Ammon's horn (tissue), 1 donor: ENCODE measurements around the gene C1QA.

Experiments used
- DNase-seq: peaks from one replicate; pipeline ENCODE4 v3.0.0-alpha.2; 2016; ENCODE audit warnings: low spot score

C1QA gene

DNA sequence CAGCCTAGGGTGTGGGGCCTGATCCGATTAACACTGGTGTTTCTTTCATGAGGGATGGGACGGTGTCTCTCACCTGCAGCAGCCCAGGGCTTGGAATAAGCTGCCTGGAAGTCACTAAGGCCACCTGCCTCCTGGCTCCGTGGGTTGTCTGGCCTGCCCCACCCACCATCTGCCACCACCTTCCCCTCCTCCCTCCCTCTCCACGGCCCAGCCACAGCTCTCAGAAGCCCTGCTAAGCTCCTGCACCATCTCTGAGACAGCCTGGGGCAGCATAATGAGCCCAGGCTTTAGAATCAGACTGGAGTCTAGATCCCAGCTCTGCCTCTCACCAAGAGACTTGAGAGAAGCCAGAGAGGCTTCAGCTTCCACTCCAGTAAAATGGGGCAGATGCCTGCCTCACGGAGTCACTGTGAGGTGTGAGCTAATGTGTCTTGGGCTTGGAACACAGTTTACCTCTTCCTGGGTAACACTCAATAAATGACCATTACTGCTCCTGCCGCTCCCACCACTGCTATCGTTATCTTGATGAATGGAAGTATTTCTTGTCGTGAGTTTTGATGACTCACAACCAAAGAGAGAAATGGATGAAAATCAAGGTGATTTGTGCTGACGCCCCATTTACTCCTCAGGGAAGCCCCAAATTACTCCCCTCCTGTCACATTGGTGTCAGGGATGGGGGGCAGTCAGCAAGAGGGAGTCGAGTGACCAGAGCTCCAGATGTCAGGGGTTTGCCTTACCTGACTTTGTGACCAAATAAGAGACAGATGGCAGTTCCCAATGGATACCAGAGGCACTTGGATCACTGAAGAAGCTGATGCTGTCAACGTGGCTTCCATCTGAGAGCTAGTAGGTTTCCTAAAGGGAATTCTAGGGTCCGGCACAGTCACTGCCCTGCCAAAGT, 23.5 kb upstream of the C1QA start:
- DNase-seq: no peak

DNA sequence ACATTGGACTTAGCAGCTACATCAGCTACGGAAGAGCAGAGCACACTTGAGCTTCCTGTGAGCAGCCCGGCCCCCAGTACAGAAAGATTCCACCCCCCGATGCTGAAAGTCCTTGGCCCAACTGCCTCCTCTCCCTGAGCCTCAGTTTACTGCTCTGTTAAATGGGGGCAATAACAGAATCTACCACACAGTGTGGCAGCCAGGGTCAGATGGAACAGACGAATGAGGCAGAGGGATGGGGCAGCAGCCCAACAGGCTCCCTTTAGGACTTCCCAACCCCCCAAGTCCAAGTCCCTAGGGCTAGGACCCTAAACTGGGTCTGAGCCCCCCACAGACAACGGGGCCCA, 22.9 kb upstream of the C1QA start:
- DNase-seq: no peak

DNA sequence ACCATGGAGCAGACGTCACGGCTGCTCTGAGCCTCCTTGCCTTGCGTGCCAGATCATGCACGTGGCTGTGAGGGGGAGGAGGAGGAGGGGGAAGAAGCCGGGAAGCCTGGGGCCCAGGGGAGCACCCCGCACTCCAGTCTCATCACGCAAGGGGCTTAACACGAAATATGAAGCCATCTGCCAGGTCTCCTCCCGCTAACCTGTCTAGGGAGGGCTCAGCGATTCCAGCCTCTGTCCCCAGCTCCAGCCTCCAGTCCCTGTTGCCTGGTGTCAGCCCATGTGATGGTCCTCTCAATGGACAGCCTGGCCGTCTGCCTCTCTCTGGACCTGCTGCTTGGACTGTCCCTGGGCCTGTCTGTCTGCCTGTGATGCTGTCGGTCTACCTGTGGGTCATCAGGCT, 22.5 kb upstream of the C1QA start:
- no peak for DNase-seq

DNA sequence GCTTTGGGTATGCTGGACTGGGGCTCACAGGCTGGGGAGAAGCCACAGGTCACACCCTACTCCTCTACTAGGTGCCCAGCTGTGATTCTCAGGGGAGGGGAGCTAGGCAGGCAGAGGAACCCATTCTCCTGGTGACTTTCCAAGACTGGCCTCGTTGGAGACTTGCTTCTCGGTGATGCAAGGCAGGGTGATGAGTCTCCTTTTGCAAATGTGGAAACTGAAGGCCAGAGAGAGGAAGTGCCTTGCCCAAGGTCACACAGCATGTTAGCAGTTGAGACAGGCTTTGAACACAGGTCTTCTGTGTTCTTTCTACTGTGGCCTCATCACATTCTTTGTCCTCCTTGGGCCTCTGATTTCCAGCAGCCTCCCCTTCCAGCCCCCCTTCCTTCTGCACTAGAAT, 20.5 kb upstream of the C1QA start:
- no peak for DNase-seq

DNA sequence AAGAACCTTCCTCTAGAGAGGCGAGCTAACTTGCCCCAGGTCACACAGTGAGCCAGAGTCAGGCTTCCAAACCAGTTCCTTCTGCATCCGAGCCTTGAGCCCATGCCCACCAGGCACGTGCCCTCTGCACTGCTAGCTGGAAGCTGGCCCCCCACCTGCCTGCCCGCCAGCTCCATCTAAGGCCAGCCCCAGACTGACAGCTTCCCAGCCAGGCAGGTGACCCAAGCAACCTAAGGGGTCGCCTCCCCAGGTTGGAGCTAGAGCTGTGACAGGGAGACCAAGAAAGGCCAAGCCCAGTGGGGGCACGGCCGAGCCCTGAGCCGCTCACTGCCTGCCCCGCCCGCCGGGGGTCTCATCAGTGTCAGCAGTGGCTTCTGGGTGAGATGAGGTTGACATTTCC, 19.9 kb upstream of the C1QA start:
- DNase-seq: no peak

DNA sequence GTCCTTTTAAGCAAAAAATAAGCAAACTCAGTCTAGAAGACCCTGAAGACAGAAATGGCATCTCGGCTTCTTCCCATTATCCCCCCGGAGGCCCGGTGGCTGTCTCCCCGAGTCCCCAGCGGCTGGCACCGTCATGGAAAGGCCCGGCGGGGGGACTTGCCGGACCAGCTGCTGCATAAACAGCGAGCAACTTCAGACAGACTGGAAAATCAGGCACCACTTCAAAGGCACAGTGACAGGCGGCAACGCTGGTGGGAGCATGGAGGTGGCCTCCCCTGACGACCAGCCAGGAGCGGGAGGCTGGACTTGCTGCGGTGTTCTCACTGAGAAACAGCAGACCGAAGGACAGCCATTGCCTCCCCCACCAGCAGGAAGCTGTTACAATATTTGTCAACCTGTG, 18.4 kb upstream of the C1QA start:
- DNase-seq: no peak

DNA sequence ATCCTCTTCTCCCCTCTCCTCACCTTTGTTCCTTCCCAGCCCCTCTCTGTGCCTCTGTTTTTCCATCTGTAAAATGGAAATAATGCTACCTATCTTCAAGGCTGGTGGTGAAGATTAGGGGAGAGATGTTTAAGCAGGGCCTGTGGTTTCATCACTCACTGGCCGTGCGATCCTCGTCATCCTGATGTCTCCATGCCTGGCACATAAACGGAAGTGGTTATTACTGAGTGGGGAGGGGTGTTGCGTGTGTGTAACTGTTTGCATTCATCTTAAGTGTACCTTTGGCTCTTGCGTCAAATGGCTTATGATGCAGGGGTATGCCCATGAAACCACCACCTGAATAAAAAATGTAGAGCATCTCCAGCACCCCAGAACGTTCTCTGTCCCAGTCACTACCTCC, 17.2 kb upstream of the C1QA start:
- DNase-seq: no peak

DNA sequence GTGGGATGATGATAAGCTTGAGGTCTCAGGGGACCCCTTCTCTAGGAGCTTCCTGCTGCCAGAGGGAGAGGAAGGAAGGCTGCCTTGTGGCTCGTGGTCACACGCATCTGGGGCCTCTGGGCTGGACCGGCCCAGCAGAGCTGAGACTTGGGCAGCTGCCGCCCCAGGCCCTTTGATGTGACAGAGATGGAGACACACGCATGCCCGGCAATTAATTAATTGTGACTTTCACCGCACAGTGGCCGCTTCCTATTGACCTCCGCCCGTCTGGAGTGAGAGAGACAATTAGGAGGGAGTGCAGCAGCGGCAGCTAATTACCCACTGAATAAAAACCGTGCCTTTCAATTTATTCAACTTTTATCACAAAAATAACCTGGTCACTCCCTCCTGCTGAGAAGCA, 16.6 kb upstream of the C1QA start:
- DNase-seq: no peak

DNA sequence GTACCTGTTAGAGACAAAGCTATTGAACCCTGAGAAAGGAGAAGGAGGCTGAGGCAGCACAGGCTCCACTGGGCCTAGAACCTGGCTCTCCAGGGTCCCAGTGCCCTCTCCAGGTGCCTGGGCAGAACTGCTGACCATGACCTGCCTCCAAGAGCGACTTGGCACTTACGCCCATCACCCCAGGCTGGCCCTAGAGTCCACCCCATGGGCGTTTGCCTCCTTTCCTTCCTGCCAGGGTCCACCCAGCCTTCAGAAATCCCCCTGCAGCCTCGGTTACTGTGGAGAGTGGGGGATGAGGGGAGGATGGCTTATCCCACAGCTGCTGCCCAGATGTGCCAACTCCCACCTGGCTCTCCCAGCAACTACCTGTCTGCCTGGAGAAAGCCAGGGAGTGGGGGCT, 14.7 kb upstream of the C1QA start:
- no peak for DNase-seq

DNA sequence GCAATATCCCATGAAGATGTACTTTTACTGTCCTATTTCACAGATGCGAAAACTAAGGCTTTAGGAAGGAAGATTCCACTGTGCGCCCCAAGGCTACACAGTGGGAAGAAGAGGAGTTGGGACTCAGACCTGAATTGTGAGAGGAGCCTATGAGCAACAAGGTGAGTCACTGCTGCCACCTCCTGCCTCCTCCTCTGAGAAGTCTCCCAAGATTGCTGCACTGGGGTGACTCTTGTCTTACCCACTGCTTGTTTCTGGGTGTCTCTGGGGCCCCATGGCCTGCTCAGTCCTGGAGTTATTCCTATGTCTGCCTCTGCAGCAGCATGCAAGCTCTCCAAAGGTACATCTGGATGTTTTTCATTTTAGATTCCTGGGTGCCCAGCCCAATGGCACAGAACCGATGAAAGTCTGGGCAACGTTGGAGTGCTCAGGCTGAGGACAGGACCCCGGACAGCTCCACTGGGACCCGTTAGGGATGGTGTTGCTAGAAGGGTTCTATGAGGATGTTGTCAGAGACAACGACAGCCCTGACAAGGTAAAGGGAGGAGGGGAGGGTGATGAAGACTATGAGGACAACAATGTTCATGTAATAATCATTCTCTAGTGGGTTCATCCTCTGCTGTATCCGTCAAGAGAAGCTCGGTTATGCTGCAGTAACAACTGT, 11.0 kb upstream of the C1QA start:
- DNase-seq: no peak

DNA sequence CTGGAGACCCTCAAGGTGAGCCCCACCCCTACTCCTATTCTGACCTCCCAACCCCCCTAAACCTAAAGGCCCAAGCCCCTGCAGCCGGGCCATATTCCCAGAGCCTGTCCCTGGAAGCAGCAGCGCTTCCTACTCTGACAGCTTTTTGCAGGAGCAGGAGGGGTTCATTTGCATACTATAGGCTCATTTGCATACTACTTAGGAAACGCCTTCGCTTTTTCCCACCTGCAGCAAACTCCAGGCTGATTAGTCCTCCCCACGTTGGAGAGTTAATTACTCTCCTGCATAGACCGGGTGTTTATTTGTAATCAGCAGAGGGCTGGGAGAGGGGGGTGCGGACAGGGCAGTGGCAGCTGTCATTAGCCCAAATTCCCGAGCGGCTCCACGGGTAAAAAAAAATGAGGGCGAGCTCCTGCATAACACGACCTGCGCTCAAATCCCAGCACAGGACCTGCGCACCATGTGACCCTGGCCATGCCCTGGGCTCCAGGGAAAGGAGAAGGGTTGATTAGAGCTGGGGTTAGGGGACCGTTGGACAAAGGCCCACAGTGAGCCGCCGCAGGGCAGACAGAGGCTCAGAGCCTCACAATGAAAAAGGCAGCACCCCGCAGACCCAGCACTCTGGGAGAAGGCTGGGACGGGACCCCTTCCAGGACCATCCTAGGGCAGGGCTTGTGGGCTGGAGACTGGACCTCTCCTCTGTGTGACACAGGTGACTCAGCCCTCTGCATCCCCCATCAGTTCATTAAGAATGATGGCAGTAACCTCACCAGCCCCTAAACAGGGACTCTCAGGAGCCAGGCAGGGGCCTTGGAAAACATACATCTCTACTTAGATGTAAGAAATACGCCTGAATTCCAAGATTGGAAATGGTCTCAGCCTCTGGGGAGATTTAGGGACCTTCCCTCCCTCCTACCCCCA, 9.9 kb upstream of the C1QA start:
- no peak for DNase-seq

DNA sequence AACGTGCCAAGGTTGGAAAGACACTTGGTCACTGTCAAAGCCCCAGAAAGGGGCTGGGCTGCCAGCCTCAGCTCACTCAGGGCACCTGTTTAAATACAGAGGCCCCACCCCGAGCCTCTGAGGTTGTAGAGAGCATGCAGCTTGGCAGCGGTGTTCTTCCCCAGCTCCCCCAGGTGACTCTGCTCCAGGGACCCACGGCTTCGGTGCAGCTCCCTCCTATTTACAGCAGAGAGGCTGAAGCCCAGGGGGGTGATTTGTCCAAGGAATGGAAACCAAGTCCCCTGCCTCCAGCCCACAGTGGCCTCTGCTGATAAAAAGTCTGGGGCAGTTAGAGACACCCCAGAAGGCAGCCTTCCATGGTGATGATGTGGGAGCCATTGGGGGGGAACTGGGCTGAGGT, 9.1 kb upstream of the C1QA start:
- DNase-seq: no peak

DNA sequence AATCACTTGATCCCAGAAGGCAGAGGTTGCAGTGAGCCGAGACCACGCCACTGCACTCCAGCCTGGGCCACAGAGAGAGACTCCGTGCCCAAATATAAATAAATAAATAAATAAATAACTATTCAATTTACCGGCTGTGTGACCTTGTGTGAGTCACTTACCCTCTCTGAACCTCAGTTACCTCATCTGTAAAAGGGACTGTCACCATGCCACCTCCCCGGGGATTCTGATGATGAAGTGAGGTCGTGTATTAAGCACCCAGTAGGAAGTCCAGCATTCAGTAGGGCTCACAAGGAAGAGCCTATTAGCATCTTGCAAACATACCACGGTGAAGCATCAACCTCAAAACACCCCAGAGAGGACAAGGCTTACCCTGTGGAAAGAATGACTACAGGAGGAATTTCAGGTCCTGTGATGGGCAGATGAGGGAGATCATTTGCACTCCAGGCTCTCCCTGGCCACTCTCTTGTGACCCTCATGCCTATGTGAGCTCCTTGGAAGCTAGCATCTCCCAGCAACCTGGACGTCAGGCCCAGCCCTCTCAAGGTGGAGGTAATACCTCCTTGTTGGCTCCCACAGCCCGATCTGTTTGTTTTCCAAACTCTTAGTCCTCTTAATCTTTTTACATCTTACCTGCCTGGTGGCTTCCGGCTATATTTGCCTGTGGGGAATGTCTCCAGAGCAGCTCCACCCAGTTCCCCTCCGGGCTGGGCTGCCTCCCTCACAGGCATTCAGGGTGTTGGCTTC, 7.6 kb upstream of the C1QA start:
- DNase-seq: no peak

DNA sequence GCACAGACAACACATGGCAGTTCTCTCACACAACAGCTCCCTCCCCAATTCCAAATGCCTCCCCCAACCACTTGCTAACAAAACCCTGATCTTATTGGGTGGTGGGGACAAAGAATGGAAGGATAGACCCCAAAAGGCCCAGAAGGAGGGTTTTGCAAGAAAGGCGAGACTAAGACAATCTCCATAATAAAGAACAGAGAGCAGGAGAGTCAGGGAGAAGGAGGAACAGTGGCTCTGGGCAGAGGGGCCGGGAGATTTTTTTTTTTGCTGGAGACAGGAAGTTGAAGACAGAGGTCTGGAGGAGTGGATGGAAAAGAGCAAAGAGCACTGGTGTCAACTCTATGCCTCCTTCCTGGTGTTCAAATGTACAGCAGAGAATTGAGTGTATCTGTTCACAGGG, 6.5 kb upstream of the C1QA start:
- DNase-seq: no peak

DNA sequence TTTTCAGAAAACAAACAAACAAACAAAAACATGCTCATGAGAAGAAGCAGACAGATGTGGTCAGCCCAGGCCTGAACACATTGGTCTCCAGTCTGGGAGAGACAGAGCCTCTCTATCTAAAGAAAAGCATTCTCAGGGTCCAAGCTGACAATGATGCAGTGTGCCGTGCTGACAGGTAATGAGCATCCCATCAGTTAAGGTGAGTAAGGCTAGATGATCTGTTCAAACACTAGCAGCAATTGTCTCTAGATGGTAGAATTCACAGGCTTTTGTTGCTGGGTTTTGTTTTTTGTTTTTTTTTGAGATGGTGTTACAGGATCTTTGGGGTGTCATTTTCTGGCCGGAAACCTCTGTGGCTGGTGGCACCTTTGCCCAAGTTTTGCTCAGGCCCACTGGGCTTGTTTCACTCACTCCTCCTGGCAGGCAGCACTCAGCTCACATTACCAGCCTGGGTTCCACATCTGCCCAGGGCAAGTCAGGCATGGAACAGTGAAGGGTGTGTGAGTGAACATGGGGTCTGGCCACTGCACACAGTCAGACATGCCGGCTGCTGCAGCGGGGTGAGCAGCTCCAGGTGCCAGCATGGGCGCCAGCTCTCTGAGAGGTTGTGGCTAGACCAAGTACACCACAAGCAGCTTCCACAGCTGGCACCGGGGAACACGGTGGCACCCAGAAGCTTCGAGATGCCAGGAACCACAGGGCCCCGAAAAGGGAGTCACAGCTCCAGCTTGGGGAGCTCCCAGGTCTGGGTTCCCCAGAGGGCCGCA, 2.5 kb upstream of the C1QA start:
- no peak for DNase-seq

DNA sequence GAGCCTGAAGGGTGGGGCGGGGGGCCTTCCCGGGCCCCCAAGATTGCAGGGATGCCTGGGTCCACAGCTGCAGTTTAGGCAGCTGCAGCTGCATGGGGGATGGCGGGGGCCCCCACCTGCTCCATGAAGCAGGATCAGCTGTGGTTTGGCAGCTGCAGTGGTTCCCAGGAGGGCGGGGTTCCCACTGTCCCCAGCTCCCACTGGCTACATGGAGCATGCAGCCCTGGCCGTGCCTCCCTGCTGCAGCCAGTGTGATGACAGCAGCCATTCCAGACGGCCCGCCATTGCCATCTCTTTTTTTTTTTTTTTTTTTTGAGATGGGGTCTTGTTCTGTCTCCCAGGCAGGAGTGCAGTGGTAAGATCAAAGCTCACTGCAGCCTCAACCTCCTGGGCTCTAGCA, 992 bp upstream of the C1QA start:
- DNase-seq: no peak

DNA sequence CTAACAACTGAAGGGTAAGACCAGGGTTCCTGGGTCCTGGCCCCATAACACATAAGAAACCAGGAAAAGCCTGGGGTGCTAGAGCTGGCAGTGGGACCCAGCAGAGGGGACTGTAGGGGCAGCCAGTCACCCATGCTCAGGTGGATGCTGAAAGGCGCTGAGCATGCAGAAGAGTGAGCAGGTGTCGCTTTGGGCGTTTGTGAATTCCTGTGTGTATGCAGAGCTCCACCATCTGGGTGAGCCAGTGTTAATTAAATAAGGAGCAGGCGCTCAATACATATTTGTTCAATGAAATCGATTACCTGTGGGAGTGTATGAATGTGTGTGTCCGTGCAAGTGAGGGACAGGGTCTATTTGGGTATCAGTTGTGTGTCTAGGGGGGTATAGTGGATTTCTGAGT, 499 bp downstream of the C1QA start:
- DNase-seq: no peak

DNA sequence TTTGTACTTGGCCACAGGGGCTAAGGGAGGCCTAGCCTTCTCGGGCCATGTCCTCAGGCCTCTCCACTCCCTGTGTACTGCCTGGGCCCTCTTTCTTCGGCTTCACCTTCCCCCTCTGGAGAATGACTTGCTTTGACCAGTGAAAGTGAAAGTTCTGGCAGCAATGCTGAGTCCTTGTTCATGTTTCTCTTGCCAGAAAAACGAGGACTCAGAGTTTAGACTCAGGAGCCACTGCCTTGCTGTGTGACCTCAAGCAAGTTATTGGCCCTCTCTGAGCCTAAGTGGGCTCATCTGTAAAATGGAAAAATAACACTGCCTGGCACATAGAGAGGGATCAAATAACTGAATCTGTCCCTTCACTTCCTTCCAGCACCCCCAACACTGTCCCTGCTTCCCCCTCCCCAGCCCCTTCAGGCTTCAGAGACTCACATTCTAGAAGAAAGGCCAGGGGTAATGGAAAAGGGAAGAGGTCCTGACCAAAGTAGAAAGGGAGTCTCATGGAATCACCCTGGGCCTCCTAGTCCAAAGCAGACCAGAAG, 1.5 kb downstream of the C1QA start:
- DNase-seq: no peak

DNA sequence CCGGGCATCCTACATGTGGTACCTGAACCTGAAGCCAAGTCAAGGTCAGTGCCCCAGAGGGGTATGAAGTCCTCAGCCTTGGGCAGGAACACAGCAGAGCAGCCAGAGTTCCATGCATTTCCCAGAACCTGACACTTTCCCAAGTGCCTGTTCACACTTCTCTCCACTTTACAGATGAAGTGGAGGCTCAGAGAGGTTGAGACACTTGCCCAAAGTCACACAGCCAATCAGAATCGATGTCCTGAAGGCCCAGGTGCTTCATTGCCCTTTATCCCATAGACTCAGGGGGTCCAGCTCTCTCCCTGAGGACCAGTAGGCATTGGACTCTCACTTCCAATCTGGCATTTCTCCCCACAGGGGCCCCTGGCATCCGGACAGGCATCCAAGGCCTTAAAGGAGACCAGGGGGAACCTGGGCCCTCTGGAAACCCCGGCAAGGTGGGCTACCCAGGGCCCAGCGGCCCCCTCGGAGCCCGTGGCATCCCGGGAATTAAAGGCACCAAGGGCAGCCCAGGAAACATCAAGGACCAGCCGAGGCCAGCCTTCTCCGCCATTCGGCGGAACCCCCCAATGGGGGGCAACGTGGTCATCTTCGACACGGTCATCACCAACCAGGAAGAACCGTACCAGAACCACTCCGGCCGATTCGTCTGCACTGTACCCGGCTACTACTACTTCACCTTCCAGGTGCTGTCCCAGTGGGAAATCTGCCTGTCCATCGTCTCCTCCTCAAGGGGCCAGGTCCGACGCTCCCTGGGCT, 2.2 kb downstream of the C1QA start:
- DNase-seq: no peak

DNA sequence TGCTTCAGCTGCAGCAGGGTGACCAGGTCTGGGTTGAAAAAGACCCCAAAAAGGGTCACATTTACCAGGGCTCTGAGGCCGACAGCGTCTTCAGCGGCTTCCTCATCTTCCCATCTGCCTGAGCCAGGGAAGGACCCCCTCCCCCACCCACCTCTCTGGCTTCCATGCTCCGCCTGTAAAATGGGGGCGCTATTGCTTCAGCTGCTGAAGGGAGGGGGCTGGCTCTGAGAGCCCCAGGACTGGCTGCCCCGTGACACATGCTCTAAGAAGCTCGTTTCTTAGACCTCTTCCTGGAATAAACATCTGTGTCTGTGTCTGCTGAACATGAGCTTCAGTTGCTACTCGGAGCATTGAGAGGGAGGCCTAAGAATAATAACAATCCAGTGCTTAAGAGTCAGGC, 2.9 kb downstream of the C1QA start:
- no peak for DNase-seq
